Measurements from ENCODE around the gene SCN5A. TPM values are rescaled to one million over a fixed set of nuclear protein-coding genes. Genes with fewer than 3 reads are reported as not detected.

The SCN5A gene
- total and polyA plus RNA-seq, 10 donors = 0.02 to 1.2 (median 0.17) TPM; not detected in 3

DNA sequence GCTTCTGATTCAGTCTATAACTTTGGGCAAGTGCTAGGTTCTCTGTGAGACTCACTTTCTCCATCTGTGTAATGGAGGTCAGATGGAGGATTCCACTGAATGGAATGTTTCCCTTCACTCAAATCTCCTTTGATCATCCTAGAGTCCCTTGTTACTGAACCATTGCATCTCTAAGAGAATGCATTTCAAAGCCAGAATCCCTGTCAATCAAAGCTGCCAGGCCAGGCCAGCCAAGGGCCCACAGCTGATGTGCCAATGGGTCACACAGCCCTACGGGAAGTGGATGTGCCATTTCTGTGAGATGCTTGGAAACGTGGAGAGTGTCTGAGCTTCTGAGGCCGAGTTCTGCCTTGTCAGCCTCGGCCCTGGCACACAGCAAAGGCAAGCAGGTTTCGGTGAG, 32.4 kb downstream of the SCN5A start:
- Histone ChIP-seq H3K4me1 (no peaks in the 10 kb centered on the region), H3K27me3 (replicated peaks in 1 of 7) (no peaks in the 10 kb centered on the region), H3K36me3 (no peaks in the 10 kb centered on the region), H3K9me3 (no peaks in the 10 kb centered on the region), H3K27ac (no peak overlapping the region), H3K4me3 (no peak overlapping the region)
- WGBS, 5 donors = 70 to 86% (median 74%) methylated on average over 5 of the region's 5 CpGs
- peak; percentile 50 for DNase-seq
- TF ChIP-seq POLR2AphosphoS5 (IDR thresholded peaks at IDR 0.05) = no peak
- TF ChIP-seq, protein P1, sequence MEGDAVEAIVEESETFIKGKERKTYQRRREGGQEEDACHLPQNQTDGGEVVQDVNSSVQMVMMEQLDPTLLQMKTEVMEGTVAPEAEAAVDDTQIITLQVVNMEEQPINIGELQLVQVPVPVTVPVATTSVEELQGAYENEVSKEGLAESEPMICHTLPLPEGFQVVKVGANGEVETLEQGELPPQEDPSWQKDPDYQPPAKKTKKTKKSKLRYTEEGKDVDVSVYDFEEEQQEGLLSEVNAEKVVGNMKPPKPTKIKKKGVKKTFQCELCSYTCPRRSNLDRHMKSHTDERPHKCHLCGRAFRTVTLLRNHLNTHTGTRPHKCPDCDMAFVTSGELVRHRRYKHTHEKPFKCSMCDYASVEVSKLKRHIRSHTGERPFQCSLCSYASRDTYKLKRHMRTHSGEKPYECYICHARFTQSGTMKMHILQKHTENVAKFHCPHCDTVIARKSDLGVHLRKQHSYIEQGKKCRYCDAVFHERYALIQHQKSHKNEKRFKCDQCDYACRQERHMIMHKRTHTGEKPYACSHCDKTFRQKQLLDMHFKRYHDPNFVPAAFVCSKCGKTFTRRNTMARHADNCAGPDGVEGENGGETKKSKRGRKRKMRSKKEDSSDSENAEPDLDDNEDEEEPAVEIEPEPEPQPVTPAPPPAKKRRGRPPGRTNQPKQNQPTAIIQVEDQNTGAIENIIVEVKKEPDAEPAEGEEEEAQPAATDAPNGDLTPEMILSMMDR (IDR thresholded peaks at IDR 0.05 in 8 of 11, conservative IDR thresholded peaks at IDR 0.05 in 3 of 11) = no peak
- TF ChIP-seq POLR2A (IDR thresholded peaks at IDR 0.05) = no peak
- intact Hi-C loops (cut with DNase I; ENCODE audit: low total_unique reads) = no loop called here

DNA sequence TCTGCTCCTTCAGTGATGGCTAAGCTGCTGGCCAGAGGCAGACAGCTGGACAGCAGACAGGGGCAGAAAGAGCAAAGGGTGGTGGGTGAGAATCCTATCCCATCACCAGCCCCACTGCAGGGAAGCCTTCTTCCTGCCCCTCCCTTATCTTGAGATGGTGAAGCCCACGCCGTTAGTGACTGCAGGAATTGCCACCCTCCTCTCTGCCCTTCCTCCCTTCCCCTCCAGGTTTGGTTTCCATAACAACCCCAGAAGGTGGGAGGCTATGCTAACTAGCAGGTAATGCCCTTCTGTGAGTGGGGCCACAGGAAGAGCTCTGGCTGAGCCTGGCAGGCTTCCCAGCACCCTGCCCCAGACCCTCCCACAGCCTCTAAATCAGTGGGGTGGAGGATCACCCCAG, 32.8 kb downstream of the SCN5A start:
- intact Hi-C loops (cut with DNase I; ENCODE audit: low total_unique reads) = no loop called here
- 15 to 23% (median 18%) methylated on average over 2 of the region's 2 CpGs for WGBS, 5 donors
- Histone ChIP-seq H3K27me3 (replicated peaks in 1 of 7) (no peaks in the 10 kb centered on the region), H3K27ac (no peak overlapping the region), H3K4me1 (no peaks in the 10 kb centered on the region), H3K4me3 (no peak overlapping the region), H3K36me3 (no peaks in the 10 kb centered on the region), H3K9me3 (no peaks in the 10 kb centered on the region)
- TF ChIP-seq POLR2AphosphoS5 (IDR thresholded peaks at IDR 0.05) (no peak), POLR2A (IDR thresholded peaks at IDR 0.05) (no peak)
- TF ChIP-seq, protein P1 (IDR thresholded peaks at IDR 0.05 in 8 of 11, conservative IDR thresholded peaks at IDR 0.05 in 3 of 11) = no peak
- peak; percentile 34 for DNase-seq

DNA sequence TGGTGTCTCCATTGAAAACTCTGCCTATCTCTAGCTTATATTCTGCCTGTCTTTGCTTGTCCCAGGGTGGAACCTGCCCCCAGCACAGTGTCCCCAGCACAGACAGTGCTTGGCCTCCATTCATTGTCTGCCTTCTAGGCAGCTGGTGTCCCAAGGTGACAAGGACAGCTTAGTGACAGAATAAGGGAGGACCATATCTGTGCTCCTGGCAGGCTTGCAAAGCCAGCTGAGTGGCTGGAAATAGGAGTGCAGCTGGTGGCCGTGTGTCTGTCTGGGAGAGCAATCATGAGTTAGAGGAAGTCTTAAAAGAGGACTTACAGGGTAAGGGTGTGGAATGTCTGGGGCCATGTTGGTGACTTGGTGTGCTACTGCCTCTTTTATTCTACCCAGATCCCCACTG, 33.4 kb downstream of the SCN5A start:
- TF ChIP-seq POLR2AphosphoS5 (IDR thresholded peaks at IDR 0.05) = no peak
- no peak for TF ChIP-seq POLR2A (IDR thresholded peaks at IDR 0.05)
- TF ChIP-seq, protein P1 (IDR thresholded peaks at IDR 0.05 in 8 of 11, conservative IDR thresholded peaks at IDR 0.05 in 3 of 11) = no peak
- 25 to 70% (median 35%) methylated on average over 1 of the region's 1 CpG for WGBS, 5 donors
- intact Hi-C loops (cut with DNase I; ENCODE audit: low total_unique reads) = no loop called here

DNA sequence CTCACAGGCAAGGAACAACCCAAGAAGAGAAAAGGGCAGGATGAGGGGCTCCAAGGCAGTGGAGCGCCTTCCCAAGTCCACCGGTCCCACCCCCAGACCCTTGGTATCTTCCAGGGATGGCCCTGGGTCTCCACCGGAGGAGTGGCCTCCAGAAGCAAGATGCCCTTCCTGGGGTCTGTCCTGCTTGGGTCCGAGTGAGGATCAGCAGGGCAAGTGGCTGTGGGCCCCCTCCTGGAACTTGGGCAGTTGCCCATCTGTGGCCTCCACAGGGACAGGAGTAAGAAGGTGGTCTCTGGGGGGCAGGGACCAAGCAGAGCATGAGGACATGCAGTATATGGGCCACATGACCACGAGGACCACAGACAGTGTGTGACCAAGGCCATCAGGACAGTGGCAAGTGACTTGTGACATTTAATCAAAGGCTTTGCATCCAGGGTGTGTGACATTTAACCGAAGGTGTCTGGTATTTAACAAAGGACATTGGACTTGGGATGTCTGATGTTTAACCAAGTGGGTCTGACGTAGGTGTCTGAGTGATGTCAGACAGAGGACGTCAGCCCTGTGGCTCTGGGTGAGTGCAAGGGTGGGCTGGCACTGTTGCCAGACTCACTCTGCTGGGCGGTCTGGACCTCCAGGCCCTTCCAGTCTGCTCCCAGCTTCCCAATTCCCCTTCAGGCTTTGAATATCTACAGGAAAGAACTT, 34.7 kb downstream of the SCN5A start:
- TF ChIP-seq POLR2A (IDR thresholded peaks at IDR 0.05) (no peak), POLR2AphosphoS5 (IDR thresholded peaks at IDR 0.05) (no peak)
- TF ChIP-seq, protein P1 (IDR thresholded peaks at IDR 0.05 in 8 of 11, conservative IDR thresholded peaks at IDR 0.05 in 3 of 11) = no peak
- no peak overlapping the region for H3K27ac ChIP-seq
- H3K4me3 ChIP-seq = no peak overlapping the region
- H3K9me3 ChIP-seq = no peaks in the 10 kb centered on the region
- no peaks in the 10 kb centered on the region for H3K27me3 ChIP-seq (replicated peaks in 1 of 7)
- intact Hi-C loops (cut with DNase I; ENCODE audit: low total_unique reads) = no loop called here
- H3K4me1 ChIP-seq = no peaks in the 10 kb centered on the region
- peak; percentile 54 for DNase-seq
- H3K36me3 ChIP-seq = no peaks in the 10 kb centered on the region
- 83 to 86% (median 84%) methylated on average over 9 of the region's 9 CpGs for WGBS, 5 donors

More for the DNA sequence above, 33.4 kb downstream of the SCN5A start:
- Histone ChIP-seq H3K9me3 (no peaks in the 10 kb centered on the region), H3K27ac (no peak overlapping the region), H3K27me3 (replicated peaks in 1 of 7) (no peaks in the 10 kb centered on the region), H3K4me1 (no peaks in the 10 kb centered on the region), H3K4me3 (no peak overlapping the region), H3K36me3 (no peaks in the 10 kb centered on the region)
- DNase-seq = peak; percentile 36
